CD14-positive monocyte (primary cell): ENCODE measurements around the gene C19orf67. TPM values are rescaled to one million over a fixed set of nuclear protein-coding genes. Genes with fewer than 3 reads are reported as not detected.

Experiments
- DNase-seq, 3 donors: peaks; one replicate each; pipeline ENCODE4 v3.0.0-alpha.2; 2011 to 2022
- H2AFZ ChIP-seq: 2 replicates; pipeline ENCODE4 v1.6.0; 2012; ENCODE audit warnings: mild to moderate bottlenecking, low read depth, low read length, inconsistent platforms; ENCODE audit not compliant: insufficient read depth, poor library complexity, severe bottlenecking
- H3K27ac ChIP-seq, 2 donors: 1 replicate in 1 of 2; 2 replicates in 1 of 2; pipeline ENCODE4 v1.5.1; 2012 to 2013; ENCODE audit warnings: low read length in 2 of 2, control low read depth in 1 of 2, inconsistent platforms in 1 of 2, low read depth in 1 of 2, mild to moderate bottlenecking in 1 of 2
- H3K27me3 ChIP-seq, 2 donors: one replicate each; pipeline versions ENCODE4 v1.6.0 to v1.6.1; 2011 to 2013; ENCODE audit warnings: low read length in 2 of 2; ENCODE audit not compliant: control insufficient read depth in 2 of 2, insufficient read depth in 2 of 2
- H3K36me3 ChIP-seq, 2 donors: replicated peaks in 1 of 2; 1 replicate in 1 of 2; 2 replicates in 1 of 2; pipeline versions ENCODE4 v1.5.1 to v1.6.1; 2012 to 2013; ENCODE audit warnings: low read length in 2 of 2, control low read depth in 1 of 2, inconsistent platforms in 1 of 2, mild to moderate bottlenecking in 1 of 2; ENCODE audit not compliant: insufficient read depth in 2 of 2, control insufficient read depth in 1 of 2
- H3K4me1 ChIP-seq, 2 donors: 1 replicate in 1 of 2; 2 replicates in 1 of 2; pipeline versions ENCODE4 v1.5.1 to v1.6.1; 2012 to 2013; ENCODE audit warnings: low read length in 2 of 2, control low read depth in 1 of 2, inconsistent platforms in 1 of 2, mild to moderate bottlenecking in 1 of 2, moderate library complexity in 1 of 2; ENCODE audit not compliant: insufficient read depth in 2 of 2, control insufficient read depth in 1 of 2
- H3K4me2 ChIP-seq: replicated peaks from 2 replicates; pipeline ENCODE3; 2012; ENCODE audit warnings: low read length, moderate library complexity, mild to moderate bottlenecking; ENCODE audit not compliant: poor library complexity, severe bottlenecking; ENCODE audit errors: extremely low read depth
- H3K4me3 ChIP-seq, 3 experiments: fragments of 200-600 bp in 1 of 3; sonication (generic) in 1 of 3; replicated peaks in 1 of 3; 1 replicate in 2 of 3; 2 replicates in 1 of 3; pipeline ENCODE4 v1.5.1; 2011 to 2013; ENCODE audit warnings: low read length in 3 of 3, mild to moderate bottlenecking in 3 of 3, control low read depth in 2 of 3, low read depth in 2 of 3, inconsistent platforms in 1 of 3, moderate library complexity in 1 of 3
- H3K79me2 ChIP-seq: 2 replicates; pipeline ENCODE4 v1.6.0; 2012; ENCODE audit warnings: mild to moderate bottlenecking, control low read depth, inconsistent platforms, low read length, moderate library complexity; ENCODE audit not compliant: insufficient read depth
- H3K9ac ChIP-seq: 2 replicates; pipeline ENCODE4 v1.6.0; 2017; ENCODE audit warnings: low read length, mild to moderate bottlenecking; ENCODE audit not compliant: insufficient read depth, poor library complexity, severe bottlenecking
- H3K9me3 ChIP-seq, 2 donors: replicated peaks in 1 of 2; 1 replicate in 1 of 2; 2 replicates in 1 of 2; pipeline versions ENCODE4 v1.5.1 to v1.6.1; 2012 to 2013; ENCODE audit warnings: low read length in 2 of 2, control low read depth in 1 of 2; ENCODE audit not compliant: control insufficient read depth in 1 of 2, insufficient read depth in 1 of 2
- H4K20me1 ChIP-seq: 2 replicates; pipeline ENCODE4 v1.6.0; 2012; ENCODE audit warnings: mild to moderate bottlenecking, low read length, control low read depth, moderate library complexity; ENCODE audit not compliant: insufficient read depth
- H3K27ac Mint-ChIP-seq, 7 donors: one replicate each; pipeline ENCODE4 v1.8.0; 2020; ENCODE audit warnings: mild to moderate bottlenecking in 7 of 7, mixed read lengths in 7 of 7, moderate library complexity in 6 of 7, inconsistent platforms in 2 of 7
- H3K27me3 Mint-ChIP-seq, 3 donors: one replicate each; pipeline ENCODE4 v1.8.0; 2021 to 2022; ENCODE audit warnings: low read depth in 3 of 3, mild to moderate bottlenecking in 3 of 3, mixed read lengths in 3 of 3, moderate library complexity in 3 of 3, inconsistent platforms in 1 of 3
- H3K36me3 Mint-ChIP-seq, 2 donors: one replicate each; pipeline ENCODE4 v1.8.0; 2020; ENCODE audit warnings: mixed read lengths in 2 of 2, inconsistent platforms in 1 of 2, mild to moderate bottlenecking in 1 of 2
- H3K4me1 Mint-ChIP-seq: one replicate; pipeline ENCODE4 v1.8.0; 2020; ENCODE audit warnings: mild to moderate bottlenecking, mixed read lengths
- H3K4me3 Mint-ChIP-seq, 2 donors: one replicate each; pipeline ENCODE4 v1.8.0; 2020; ENCODE audit warnings: mild to moderate bottlenecking in 2 of 2, mixed read lengths in 2 of 2, moderate library complexity in 1 of 2
- H3K9me3 Mint-ChIP-seq, 7 donors: one replicate each; pipeline ENCODE4 v1.8.0; 2020 to 2022; ENCODE audit warnings: mixed read lengths in 7 of 7, mild to moderate bottlenecking in 6 of 7, moderate library complexity in 6 of 7, inconsistent platforms in 2 of 7
- WGBS: methylation state at CpG from one replicate; pipeline ENCODE4 v1.1.5; 2013; ENCODE audit warnings: missing lambda C conversion rate; ENCODE audit not compliant: insufficient coverage; 5-methylcytosine and 5-hydroxymethylcytosine counted together
- intact Hi-C, 2 donors: fragments of 100-400 bp; cut with micrococcal nuclease; formaldehyde crosslinking; loops; one replicate each; pipeline versions ENCODE4 v1.15.0 to v1.15.1; 2023
- polyA plus RNA-seq, 3 donors: library from polyadenylated mRNA; depleted of rRNA in 1 of 3; unstranded in 2 of 3; stranded (reverse) in 1 of 3; fragments of 300-500 nt in 2 of 3; fragments of >200 nt in 1 of 3; fragmentation: Illumina TruSeq in 2 of 3; gene quantifications; 1 replicate in 2 of 3; 2 replicates in 1 of 3; pipeline ENCODE4 v1.2.3, GENCODE V29; 2012 to 2021
- TF ChIP-seq, protein P1 (sequence below): fragments of 200-600 bp; IDR thresholded peaks from one replicate; pipeline ENCODE4 v1.8.0; 2022; ENCODE audit warnings: antibody characterized with exemption, mild to moderate bottlenecking

C19orf67 gene
- polyA plus RNA-seq, 3 donors = not detected

DNA sequence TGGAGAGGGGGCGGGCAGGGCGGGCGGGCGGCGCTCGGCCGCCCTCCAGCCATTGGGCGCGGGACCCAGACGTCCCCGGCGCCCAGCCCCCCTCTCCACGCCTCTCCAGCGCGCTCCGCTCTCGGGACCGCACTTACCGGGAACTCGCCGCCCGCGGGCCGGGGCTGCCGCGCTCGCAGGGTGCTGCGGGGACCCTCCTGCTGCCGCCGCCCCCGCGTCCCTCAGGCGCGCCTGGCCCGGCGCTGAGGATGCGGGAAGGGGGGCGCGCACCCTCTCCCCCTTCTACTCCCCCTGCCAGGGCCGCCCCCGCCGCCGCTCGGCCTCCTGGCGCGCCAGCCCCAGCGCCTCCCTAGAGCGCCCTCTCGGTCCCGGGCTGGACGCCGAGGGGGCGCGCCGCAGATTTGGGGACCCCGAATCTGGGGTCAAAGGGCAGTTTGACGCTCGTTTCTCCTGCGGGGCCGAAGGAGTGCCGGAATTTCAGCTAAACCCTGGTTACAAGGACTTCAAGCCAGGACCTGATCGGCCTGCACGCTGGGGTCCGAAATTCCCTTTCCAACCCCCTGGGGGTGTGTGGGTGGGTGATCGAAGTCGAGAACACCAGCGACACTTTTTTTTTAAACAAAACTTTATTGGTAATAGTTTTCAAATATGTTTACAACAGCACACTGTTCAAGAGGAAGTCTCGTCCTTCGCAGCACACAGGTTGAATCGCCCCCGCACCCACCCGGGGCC is 5.7 kb upstream of the C19orf67 start:
- TF ChIP-seq, protein P1, sequence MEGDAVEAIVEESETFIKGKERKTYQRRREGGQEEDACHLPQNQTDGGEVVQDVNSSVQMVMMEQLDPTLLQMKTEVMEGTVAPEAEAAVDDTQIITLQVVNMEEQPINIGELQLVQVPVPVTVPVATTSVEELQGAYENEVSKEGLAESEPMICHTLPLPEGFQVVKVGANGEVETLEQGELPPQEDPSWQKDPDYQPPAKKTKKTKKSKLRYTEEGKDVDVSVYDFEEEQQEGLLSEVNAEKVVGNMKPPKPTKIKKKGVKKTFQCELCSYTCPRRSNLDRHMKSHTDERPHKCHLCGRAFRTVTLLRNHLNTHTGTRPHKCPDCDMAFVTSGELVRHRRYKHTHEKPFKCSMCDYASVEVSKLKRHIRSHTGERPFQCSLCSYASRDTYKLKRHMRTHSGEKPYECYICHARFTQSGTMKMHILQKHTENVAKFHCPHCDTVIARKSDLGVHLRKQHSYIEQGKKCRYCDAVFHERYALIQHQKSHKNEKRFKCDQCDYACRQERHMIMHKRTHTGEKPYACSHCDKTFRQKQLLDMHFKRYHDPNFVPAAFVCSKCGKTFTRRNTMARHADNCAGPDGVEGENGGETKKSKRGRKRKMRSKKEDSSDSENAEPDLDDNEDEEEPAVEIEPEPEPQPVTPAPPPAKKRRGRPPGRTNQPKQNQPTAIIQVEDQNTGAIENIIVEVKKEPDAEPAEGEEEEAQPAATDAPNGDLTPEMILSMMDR = no peak
- peak overlapping the region; percentile 72 for H2AFZ ChIP-seq
- H3K79me2 ChIP-seq = peaks cover 7% of the 10 kb centered on the region
- H3K27ac ChIP-seq = peak overlapping the region; percentile 50 to 59
- H3K27me3 ChIP-seq = peaks cover 0 to 2% of the 10 kb centered on the region in 2 donors
- H3K27ac Mint-ChIP-seq = peak overlapping the region; percentile 83 to 97 (median 94)
- DNase-seq = peak; percentile 34 to 54 (median 43)
- peak overlapping the region; percentile 61 to 90 (median 64) for H3K4me3 ChIP-seq
- peak overlapping the region; percentile 65 for H3K9ac ChIP-seq
- intact Hi-C loops = loop anchor here in 1 of 2 donors (5.0 kb wide), 1 partner anchor 46 kb away; the partner anchor contains the start of gene ASF1B
- peaks cover 15% of the 10 kb centered on the region for H3K4me1 Mint-ChIP-seq
- peaks cover 48% of the 10 kb centered on the region for H4K20me1 ChIP-seq
- H3K36me3 ChIP-seq = peaks cover 9 to 21% of the 10 kb centered on the region in 2 donors
- H3K9me3 Mint-ChIP-seq = peaks cover 0 to 14% (median 9%) of the 10 kb centered on the region in 7 donors
- 0% methylated on average over 37 of the region's 72 CpGs for WGBS
- H3K36me3 Mint-ChIP-seq = peaks cover 29 to 34% of the 10 kb centered on the region in 2 donors
- peaks cover 6 to 8% of the 10 kb centered on the region in 2 donors for H3K9me3 ChIP-seq
- peak overlapping the region; percentile 99 for H3K4me3 Mint-ChIP-seq
- peaks cover 18 to 23% of the 10 kb centered on the region in 2 donors for H3K4me1 ChIP-seq
- H3K27me3 Mint-ChIP-seq = peaks cover 0 to 6% (median 5%) of the 10 kb centered on the region in 3 donors
- peak overlapping the region; percentile 100 for H3K4me2 ChIP-seq

DNA sequence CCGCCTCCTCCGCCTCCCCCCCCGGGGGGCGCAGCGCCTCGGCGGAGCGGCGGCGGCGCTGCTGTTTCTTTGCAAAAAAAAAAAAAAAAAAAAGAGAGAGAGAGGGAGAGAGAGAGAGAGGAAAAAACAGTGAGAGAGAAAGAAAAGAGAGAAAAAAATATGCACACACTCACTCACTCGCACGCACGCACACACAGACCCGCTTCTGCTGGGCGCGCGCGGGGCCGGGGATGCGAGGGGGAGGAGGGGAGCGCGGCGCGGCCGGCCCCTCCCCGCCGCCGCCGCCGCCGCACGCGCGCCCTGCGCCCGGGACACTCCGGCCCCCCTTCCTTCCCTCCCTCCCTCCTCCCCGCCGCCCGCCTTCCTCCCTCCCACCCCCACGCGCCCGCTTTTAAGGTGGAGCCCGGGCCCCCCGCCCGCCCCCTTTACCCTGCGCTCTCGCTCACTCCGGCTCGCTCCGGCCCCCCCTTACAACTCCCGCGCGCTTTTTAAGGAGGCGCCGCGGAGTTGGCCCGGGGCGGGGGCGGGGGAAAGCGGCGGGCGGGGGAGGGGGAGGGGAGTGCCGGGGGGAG is 5.0 kb upstream of the C19orf67 start, which contains the start of gene SAMD1:
TSS of gene SAMD1 (minus strand) at position 243 of the 572 bp plus-strand sequence.
- H3K4me1 Mint-ChIP-seq = peaks cover 15% of the 10 kb centered on the region
- Histone ChIP-seq H3K27ac (peak within 1 kb of the TSS; percentile 50 to 59), H3K27me3 (peaks cover 0 to 2% of the 10 kb centered on the region in 2 donors), H3K79me2 (peaks cover 7% of the 10 kb centered on the region), H4K20me1 (peaks cover 41% of the 10 kb centered on the region), H3K36me3 (peaks cover 7 to 19% of the 10 kb centered on the region in 2 donors), H3K4me2 (peak within 1 kb of the TSS; percentile 100), H3K4me3 (peak within 1 kb of the TSS; percentile 61 to 90 (median 69)), H3K9me3 (peaks cover 6 to 8% of the 10 kb centered on the region in 2 donors), H3K4me1 (peaks cover 18 to 23% of the 10 kb centered on the region in 2 donors), H2AFZ (peak within 1 kb of the TSS; percentile 72), H3K9ac (peak within 1 kb of the TSS; percentile 65)
- H3K9me3 Mint-ChIP-seq = peaks cover 0 to 14% (median 9%) of the 10 kb centered on the region in 7 donors
- H3K27me3 Mint-ChIP-seq = peaks cover 0 to 6% (median 5%) of the 10 kb centered on the region in 3 donors
- TF ChIP-seq, protein P1 = no peak
- intact Hi-C loops = loop anchor here in 1 of 2 donors (5.0 kb wide), 1 partner anchor 47 kb away; the partner anchor contains the start of gene ASF1B
- no CpG with 5 or more reads among the region's 65 CpGs for WGBS
- peak in 2 of 3 donors; percentile 50 to 63 for DNase-seq
- peak within 1 kb of the TSS; percentile 83 to 97 (median 94) for H3K27ac Mint-ChIP-seq
- peaks cover 28 to 29% of the 10 kb centered on the region in 2 donors for H3K36me3 Mint-ChIP-seq
- peak within 1 kb of the TSS; percentile 99 for H3K4me3 Mint-ChIP-seq
